ENCODE data around the gene SLC1A4.

DNA sequence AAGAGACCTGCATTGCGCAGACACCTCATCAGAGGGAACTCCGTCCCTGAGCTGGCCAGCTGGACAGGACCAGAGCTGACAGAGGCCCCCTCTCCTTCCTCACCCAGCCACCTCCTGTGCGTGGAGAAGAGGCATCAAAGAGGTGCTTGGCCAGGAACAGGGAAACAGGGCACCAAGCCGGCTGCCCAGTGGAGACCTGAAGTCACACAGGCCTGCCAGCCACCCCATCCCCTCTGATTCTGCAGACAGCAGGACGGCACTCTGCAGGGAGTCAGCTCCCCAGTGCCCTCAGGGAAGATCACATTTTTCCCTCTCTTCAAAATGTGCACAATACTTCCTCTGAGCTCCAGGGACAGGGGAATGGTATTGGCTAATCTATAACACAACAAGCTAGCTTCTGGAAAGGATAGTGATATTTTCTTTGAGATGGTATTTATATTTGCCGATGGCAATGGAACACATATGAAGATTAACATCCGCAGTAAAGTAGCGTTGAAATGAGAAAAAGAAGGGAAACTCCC lies 30.5 kb downstream of the SLC1A4 start:
- TF ChIP-seq, protein P1, sequence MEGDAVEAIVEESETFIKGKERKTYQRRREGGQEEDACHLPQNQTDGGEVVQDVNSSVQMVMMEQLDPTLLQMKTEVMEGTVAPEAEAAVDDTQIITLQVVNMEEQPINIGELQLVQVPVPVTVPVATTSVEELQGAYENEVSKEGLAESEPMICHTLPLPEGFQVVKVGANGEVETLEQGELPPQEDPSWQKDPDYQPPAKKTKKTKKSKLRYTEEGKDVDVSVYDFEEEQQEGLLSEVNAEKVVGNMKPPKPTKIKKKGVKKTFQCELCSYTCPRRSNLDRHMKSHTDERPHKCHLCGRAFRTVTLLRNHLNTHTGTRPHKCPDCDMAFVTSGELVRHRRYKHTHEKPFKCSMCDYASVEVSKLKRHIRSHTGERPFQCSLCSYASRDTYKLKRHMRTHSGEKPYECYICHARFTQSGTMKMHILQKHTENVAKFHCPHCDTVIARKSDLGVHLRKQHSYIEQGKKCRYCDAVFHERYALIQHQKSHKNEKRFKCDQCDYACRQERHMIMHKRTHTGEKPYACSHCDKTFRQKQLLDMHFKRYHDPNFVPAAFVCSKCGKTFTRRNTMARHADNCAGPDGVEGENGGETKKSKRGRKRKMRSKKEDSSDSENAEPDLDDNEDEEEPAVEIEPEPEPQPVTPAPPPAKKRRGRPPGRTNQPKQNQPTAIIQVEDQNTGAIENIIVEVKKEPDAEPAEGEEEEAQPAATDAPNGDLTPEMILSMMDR (IDR thresholded peaks at IDR 0.05; ENCODE audit: insufficient read depth, low read length, poor library complexity, severe bottlenecking), result no peak
- TF ChIP-seq EZH2phosphoT487 (conservative IDR thresholded peaks at IDR 0.05; ENCODE audit: low read length), result no peak
